Osteoblast (primary cell): ENCODE results near the gene RNF145. TPM values are rescaled to one million over a fixed set of nuclear protein-coding genes. Genes with fewer than 3 reads are reported as not detected.

Source experiments
- DNase-seq: peaks from one replicate; pipeline ENCODE4 v3.0.0; 2011; ENCODE audit warnings: low spot score, mixed read lengths; ENCODE audit not compliant: insufficient read length; ENCODE audit errors: missing footprints
- H2AFZ ChIP-seq: 2 replicates; pipeline ENCODE4 v1.6.0; 2011; ENCODE audit warnings: mild to moderate bottlenecking, low read length
- H3K27ac ChIP-seq: 2 replicates; pipeline ENCODE4 v1.5.1; 2011; ENCODE audit warnings: mild to moderate bottlenecking, low read depth, low read length, moderate library complexity
- H3K27me3 ChIP-seq: 2 replicates; pipeline ENCODE4 v1.6.0; 2012; ENCODE audit warnings: mild to moderate bottlenecking, control low read depth, inconsistent platforms, low read length, moderate library complexity; ENCODE audit not compliant: insufficient read depth
- H3K36me3 ChIP-seq: 2 replicates; pipeline ENCODE4 v1.5.1; 2011; ENCODE audit warnings: mild to moderate bottlenecking, low read length, control low read depth, moderate library complexity; ENCODE audit not compliant: insufficient read depth
- H3K4me1 ChIP-seq: 2 replicates; pipeline ENCODE4 v1.5.1; 2011; ENCODE audit warnings: mild to moderate bottlenecking, low read length, control low read depth, moderate library complexity; ENCODE audit not compliant: insufficient read depth
- H3K4me2 ChIP-seq: 2 replicates; pipeline ENCODE4 v1.6.0; 2011; ENCODE audit warnings: mild to moderate bottlenecking, low read length; ENCODE audit not compliant: insufficient read depth
- H3K4me3 ChIP-seq: fragments of 200-600 bp; sonication (generic); 3 replicates; pipeline ENCODE4 v1.5.1; 2012; ENCODE audit warnings: mild to moderate bottlenecking, low read length, inconsistent platforms; ENCODE audit not compliant: insufficient read depth
- H3K79me2 ChIP-seq: 2 replicates; pipeline ENCODE4 v1.6.0; 2012; ENCODE audit warnings: mild to moderate bottlenecking, low read length, control low read depth, inconsistent platforms; ENCODE audit not compliant: insufficient read depth
- H3K9me3 ChIP-seq: 2 replicates; pipeline ENCODE4 v1.5.1; 2011; ENCODE audit warnings: low read depth, low read length, control low read depth
- H4K20me1 ChIP-seq: 2 replicates; pipeline ENCODE4 v1.6.0; 2012; ENCODE audit warnings: mild to moderate bottlenecking, low read length, control low read depth; ENCODE audit not compliant: insufficient read depth
- CTCF ChIP-seq: IDR thresholded peaks from 2 replicates; pipeline ENCODE4 v1.5.1; 2011; ENCODE audit warnings: mild to moderate bottlenecking, low read depth, low read length, moderate library complexity; ENCODE audit errors: extremely low read depth
- total RNA-seq: library from RNA; depleted of rRNA; stranded (reverse); fragments of >200 nt; gene quantifications from 2 replicates; pipeline ENCODE4 v1.2.3, GENCODE V29; 2012

Gene RNF145
- total RNA-seq, 1 donor = 38.4 TPM

- peak overlapping the region; percentile 88 for H2AFZ ChIP-seq
These were observed 1.5 kb downstream of the RNF145 start for GRCh38 chr5:159207686-159208513.

DNA sequence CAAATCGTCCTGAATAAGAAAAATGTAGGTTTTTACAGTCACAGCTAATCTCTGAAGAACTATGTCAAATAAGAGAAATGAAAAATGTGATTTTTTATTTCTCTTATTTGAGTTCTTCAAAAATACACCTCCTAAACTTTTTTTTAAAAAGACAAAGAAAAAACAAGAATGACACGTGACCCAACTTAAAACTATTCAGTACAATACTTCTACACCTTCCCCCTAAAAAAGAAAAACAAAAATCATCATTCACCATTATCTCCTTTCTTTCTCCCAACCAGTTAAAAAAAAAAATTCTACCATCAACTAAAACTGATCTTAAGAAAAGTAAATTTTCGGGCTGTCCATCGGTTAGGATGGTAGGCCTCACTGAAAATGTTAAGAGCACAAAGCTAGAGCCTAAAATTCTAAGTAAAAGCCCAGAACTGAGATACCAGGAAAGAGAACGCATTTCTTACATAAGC is 2.1 kb downstream of the RNF145 start:
- Histone ChIP-seq H3K9me3 (no peaks in the 10 kb centered on the region), H3K4me3 (peak overlapping the region; percentile 90), H3K4me2 (peak overlapping the region; percentile 93), H3K27me3 (no peaks in the 10 kb centered on the region), H3K79me2 (peaks cover 71% of the 10 kb centered on the region), H3K36me3 (peaks cover 5% of the 10 kb centered on the region), H4K20me1 (peaks cover 15% of the 10 kb centered on the region), H2AFZ (peak overlapping the region; percentile 88), H3K27ac (peak overlapping the region; percentile 88), H3K4me1 (peaks cover 30% of the 10 kb centered on the region)
- DNase-seq = no peak
- no peak for TF ChIP-seq CTCF

More at GRCh38 chr5:159207686-159208513, 1.5 kb downstream of the RNF145 start:
- Histone ChIP-seq H3K27me3 (no peaks in the 10 kb centered on the region), H3K79me2 (peaks cover 65% of the 10 kb centered on the region), H3K4me1 (peaks cover 30% of the 10 kb centered on the region), H3K27ac (peak overlapping the region; percentile 88), H3K9me3 (no peaks in the 10 kb centered on the region), H3K36me3 (peaks cover 5% of the 10 kb centered on the region), H3K4me2 (peak overlapping the region; percentile 93), H3K4me3 (peak overlapping the region; percentile 90), H4K20me1 (peaks cover 15% of the 10 kb centered on the region)
- DNase-seq = peak; percentile 96
- no peak for TF ChIP-seq CTCF

DNA sequence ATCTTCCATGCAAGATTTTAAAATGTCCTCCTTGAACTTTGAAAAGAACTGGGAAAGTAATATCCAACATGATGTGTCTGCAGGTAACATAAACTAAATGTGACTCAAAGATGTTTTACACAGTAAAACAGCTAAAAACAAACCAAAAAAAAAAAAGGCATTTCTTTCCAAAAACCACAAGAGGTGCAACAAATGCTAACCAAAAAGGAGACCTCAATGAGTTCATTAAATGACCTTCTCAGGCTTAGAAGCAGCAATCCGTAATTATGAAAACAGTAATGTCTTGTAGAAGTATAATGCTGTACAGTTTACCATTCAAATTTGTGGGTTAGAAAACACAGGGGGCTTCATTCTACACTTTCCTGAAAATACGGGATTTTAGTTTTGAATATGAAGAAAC is 2.5 kb downstream of the RNF145 start:
- Histone ChIP-seq H3K4me1 (peaks cover 30% of the 10 kb centered on the region), H3K4me2 (peak overlapping the region; percentile 93), H3K27ac (peak overlapping the region; percentile 88), H3K9me3 (no peaks in the 10 kb centered on the region), H4K20me1 (peaks cover 15% of the 10 kb centered on the region), H3K36me3 (peaks cover 5% of the 10 kb centered on the region), H3K4me3 (peak overlapping the region; percentile 90), H3K27me3 (no peaks in the 10 kb centered on the region), H2AFZ (no peak overlapping the region), H3K79me2 (peaks cover 76% of the 10 kb centered on the region)
- no peak for TF ChIP-seq CTCF
- peak; percentile 79 for DNase-seq

DNA sequence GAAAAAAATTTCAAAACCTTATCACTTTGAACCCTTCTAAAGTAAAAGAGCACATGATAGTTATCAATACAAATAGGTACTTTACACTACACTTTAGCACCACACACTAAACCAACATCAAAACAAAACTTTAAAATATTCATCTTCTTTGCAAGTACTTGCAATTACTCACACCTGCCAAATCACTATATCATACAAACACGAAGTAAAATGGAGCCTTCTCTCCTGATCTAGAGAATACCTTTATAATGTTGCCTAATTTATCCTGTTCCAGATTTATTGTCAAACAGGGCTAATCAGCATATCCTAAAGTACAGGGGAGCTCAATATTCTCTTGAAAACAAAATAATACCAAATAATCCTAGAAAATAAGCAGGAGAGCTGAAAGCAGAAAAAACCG is 3.0 kb downstream of the RNF145 start:
- H3K4me2 ChIP-seq = peak overlapping the region; percentile 93
- peaks cover 5% of the 10 kb centered on the region for H3K36me3 ChIP-seq
- TF ChIP-seq CTCF = no peak
- H3K27ac ChIP-seq = peak overlapping the region; percentile 88
- peaks cover 30% of the 10 kb centered on the region for H3K4me1 ChIP-seq
- H3K79me2 ChIP-seq = peaks cover 80% of the 10 kb centered on the region
- peaks cover 15% of the 10 kb centered on the region for H4K20me1 ChIP-seq
- H2AFZ ChIP-seq = no peak overlapping the region
- H3K27me3 ChIP-seq = no peaks in the 10 kb centered on the region
- DNase-seq = no peak
- H3K4me3 ChIP-seq = peak overlapping the region; percentile 90
- no peaks in the 10 kb centered on the region for H3K9me3 ChIP-seq
